ENCODE data around the gene AQP3. TPM values are rescaled to one million over a fixed set of nuclear protein-coding genes. Genes with fewer than 3 reads are reported as not detected.
"Not testable (repeated sequence)": the region's sequence is repeated elsewhere in the genome, so short reads cannot be mapped to it uniquely, and the experiment has no call there.

The AQP3 gene
- polyA plus RNA-seq, 3 donors = 42.3 to 92.2 (median 44.1) TPM

- no peak for DNase-seq
Measured at GRCh38 chr9:33445389-33446239, 1.8 kb downstream of the AQP3 start.

- no peak for DNase-seq
Measured at GRCh38 chr9:33443464-33444154, 3.8 kb downstream of the AQP3 start.

DNA sequence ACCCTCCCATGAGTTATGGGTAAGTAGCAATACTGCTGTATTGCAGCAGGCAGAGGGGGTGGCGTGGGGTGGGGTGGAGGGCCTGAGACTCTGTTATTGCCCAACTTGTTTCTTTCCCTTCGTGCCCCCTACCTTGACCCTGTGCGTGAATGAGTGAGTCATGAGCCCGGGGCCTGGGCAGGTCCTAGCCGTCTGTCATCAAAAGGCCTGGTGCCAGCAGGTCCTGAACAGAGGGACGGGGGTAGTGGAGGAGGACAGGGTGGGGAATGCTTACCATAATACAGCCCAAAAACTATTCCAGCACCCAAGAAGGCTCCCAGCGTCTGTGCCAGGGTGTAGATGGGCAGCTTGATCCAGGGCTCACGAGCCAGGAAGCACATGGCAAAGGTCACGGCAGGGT is 4.3 kb downstream of the AQP3 start:
- DNase-seq = no peak

DNA sequence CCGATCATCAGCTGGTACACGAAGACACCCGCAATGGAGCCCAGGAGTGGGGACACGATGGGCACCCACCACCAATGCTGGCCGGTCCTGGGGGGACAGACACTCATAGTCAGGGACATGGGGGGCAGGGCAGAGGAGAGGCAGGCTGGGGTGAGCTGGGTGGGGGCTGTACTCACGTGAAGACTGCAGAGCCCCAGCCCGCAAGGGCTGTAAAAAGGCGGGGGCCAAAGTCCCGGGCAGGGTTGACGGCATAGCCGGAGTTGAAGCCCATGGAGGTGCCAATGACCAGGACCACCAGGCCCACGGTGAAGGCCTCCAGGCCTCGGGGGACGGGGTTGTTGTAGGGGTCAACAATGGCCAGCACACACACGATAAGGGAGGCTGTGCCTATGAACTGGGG is 5.3 kb downstream of the AQP3 start:
- DNase-seq = no peak

DNA sequence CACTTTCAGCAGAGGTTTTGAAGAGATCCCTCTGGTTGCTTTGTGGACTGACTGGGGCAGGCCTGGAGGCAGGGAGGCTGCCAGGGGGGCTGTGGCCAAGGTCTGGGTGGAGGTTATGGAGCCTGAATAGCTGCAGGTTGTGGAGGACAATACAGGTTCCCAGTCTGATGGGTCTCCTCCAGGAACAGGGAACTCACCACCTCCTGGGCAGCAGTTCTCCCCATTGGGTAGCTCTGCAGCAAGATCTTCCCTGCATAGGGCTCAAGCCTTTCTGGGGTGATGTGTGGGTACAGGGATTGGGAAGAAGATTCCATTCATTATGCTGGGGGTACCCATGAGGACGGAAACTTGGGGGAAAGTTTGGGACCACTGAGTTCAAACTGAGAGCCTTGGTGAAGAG is 6.8 kb downstream of the AQP3 start:
- DNase-seq = no peak

- DNase-seq = no peak
Measured at GRCh38 chr9:33440204-33440603, 7.2 kb downstream of the AQP3 start.

DNA sequence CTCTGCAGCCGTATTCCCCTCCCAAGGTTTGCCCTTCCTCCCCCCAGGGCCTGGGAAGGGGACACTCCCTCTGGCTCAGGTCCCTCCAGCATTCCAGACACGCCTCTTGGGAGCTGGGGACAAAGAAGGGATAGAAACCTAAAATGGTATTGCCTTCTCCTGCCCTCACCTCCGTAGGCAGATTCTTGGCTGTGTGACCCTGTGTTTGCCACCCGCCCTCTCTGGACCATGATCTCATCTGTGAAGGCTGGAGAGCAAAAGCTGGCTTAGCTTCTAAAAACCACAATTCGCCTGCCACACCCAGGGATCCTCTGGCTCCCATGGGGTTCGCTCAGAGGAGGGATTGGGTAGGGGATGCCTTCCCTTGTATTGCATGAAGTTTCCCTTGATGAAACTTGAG is 7.7 kb downstream of the AQP3 start:
- DNase-seq = no peak

DNA sequence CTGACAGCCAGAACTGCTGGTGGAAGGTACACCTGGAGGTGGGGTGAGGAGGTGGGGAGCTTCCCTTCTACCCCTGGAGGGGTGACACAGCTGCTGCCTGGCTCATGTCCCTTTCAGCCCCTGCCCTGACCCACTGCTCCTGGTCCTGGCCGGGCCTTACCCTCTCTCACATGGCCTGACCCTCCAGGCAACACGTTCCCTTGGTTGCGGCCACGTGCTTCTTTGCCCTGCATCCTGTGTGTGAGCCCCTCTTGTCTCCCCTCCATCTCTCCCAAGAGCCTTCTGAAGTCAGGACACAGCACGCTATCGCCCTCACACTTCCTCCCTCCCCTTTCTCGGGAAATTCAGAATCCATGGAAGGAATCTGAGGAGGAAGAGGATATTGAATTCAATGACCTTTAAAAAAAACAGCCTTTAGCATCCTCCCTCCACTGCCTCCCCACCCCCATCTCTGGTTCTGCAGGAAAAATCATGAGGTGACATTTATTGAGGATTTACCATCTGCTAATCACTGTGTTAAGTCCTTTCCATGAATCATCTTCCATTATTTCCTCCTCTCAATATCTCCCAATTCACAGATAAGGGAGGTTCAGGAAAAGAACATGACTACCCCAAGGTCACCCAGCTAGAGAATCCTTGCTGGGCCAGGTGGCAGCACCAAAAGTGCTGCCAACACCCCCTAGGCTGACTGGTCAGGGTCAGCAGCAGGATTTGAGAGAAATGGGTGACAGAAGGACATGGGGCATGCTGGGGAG is 8.3 kb downstream of the AQP3 start:
- DNase-seq = no peak

DNA sequence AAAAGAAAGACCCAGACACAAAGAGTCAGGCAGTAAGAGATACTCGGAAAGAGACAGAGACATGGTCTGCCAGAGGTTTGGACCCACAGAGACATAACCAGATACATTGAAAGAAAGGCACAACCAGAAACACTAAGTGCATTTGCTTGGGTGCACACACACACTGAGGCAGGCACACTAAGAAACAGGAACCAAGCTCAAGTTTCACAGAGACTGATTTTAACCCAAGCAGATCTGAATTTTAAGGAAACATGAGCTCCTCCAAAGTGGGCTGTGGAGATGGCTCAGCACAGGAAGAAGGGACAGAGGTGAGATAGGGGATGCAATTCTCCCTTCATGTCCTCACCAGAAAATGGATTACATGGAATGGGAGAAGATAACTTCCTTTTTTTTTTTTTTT is 9.5 kb downstream of the AQP3 start:
- DNase-seq = no peak

GRCh38 chr9:33437205-33437604 is 10.2 kb downstream of the AQP3 start:
- DNase-seq = no peak

DNA sequence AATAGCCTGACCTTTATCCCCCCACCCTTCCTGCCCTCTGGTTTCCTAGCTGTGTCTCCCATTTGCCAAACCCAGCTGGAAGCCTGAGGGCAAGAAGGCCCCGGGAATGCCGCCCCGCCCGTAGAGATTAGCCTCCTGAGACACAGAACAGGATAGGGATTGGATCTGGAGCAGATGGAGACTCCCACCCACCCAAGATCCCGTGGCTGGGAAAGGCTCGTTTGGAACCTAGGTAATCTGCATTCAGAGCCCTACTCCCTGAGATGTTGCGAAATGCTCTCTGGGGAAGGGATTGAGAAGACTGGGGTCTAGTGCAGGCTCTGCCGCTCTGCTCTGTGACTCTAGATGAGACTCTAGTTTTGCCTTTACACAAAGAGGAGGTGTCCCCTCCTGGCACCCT is 10.9 kb downstream of the AQP3 start:
- no peak for DNase-seq

DNA sequence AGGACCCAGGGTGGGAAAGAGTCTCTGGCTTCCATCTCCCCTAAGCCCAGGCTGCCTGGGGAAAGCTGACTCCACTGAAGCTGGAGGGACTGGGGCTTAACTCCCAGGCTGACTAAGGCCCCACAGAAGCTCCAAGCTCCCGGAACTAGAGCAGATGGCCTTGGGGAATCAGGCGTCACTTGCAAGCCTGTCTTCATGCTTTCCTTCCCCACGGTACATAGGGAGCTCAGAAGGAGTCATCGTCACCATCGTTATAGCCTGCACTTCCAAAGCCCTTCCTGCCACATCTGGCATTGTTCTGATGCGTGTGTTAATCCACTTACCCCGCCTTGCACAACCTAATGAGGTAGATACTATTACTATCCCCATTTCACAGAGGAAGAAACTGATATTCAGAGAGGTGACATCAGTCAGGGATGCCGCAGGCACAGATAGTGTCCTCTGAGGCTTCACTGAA is 11.5 kb downstream of the AQP3 start:
- DNase-seq = no peak

GRCh38 chr9:33434317-33435105 is 12.9 kb downstream of the AQP3 start:
- DNase-seq = no peak

- no peak for DNase-seq
Measured at GRCh38 chr9:33433871-33434270, 13.5 kb downstream of the AQP3 start.

DNA sequence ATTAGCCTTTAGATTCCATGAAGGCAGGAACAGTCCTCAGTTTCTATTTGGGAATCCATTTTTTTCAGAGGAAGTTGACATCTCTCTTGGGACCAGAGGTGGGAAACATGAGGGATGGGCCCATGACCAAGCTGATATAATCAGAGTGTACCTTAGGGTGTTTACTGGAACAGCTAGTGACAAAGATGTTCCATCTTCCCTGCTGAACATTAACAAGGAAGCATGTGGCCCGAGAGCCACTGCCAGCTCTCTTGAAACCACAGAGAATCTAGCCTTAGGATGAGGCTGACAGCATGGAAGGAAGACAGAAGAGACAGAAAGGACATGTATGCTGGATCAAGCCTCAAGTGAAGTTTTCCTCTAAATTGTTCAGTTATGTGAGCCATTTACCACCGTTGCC is 16.0 kb downstream of the AQP3 start:
- DNase-seq = no peak

- no peak for DNase-seq
Measured at GRCh38 chr9:33430942-33431341, 16.5 kb downstream of the AQP3 start.

DNA sequence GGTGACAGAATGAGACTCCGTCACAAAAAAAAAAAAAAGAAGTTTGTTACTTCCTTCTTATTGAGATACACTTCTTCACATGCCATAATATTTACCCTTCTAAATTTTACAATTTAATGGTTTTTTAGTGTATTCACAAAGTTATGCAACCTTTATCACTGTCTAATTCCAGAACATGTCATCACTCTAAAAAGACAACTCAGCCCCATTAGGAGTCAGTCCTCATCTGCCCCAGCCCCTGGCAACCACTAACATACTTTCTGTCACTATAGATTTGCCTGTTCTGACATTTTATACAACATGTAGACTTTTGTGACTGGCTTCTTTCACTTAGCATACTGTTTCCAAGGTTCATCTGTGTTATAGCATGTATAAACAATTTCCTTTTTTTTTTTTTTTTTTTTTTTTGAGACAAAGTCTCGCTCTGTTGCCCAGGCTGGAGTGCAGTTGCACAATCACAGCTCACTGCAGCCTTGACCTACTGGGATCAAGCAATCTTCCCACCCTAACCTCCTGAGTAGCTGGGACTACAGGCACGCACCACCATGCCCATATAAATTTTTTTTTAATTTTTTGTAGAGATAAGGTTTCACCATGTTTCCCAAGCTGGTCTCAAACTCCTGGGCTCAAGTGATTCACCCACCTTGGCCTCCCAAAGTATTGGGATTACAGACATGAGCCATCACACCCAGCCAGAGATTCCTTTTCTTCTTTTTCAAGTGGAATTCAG is 18.0 kb downstream of the AQP3 start:
- no peak for DNase-seq

GRCh38 chr9:33426843-33427293 is 20.5 kb downstream of the AQP3 start:
- no peak for DNase-seq

DNA sequence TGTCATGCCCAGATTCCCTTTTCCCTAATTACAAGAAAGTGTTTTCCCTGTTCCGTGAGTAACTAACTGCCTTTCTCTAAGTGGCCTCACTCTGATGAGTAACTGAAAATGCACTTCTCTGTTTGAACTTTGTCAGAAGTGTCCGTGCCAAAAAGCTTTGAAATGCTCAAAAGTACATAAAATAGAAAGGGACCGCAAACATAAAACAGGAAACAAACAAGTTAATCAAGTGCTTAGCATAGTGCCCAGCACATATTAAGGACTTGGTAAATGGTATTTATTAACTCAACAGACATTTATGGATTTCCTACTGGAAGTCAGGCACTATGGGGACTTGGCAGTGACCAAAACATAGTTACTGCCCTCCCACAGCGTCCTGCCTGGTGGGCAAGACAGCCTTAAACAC is 22.3 kb downstream of the AQP3 start:
- DNase-seq = no peak

- DNase-seq = not testable (repeated sequence)
Measured at GRCh38 chr9:33424492-33424891, 22.9 kb downstream of the AQP3 start.

DNA sequence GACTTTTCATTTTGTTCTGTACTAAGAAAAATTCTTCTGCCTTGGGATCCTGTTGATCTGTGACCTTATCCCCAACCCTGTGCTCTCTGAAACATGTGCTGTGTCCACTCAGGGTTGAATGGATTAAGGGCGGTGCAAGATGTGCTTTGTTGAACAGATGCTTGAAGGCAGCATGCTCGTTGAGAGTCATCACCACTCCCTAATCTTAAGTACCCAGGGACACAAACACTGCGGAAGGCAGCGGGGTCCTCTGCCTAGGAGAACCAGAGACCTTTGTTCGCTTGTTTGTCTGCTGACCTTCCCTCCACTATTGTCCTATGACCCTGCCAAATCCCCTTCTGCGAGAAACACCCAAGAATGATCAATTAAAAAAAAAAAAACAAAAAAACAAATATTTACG is 23.4 kb downstream of the AQP3 start:
- DNase-seq = not testable (repeated sequence)

All from renal pelvis (tissue), 4 donors.